ENCODE data around the gene GRK4. TPM values are rescaled to one million over a fixed set of nuclear protein-coding genes. Genes with fewer than 3 reads are reported as not detected.

Gene GRK4
- total and polyA plus RNA-seq, 2 of the 4 experiments (the other 2 are of a cell fraction), result 1.6 to 2.2 TPM

DNA sequence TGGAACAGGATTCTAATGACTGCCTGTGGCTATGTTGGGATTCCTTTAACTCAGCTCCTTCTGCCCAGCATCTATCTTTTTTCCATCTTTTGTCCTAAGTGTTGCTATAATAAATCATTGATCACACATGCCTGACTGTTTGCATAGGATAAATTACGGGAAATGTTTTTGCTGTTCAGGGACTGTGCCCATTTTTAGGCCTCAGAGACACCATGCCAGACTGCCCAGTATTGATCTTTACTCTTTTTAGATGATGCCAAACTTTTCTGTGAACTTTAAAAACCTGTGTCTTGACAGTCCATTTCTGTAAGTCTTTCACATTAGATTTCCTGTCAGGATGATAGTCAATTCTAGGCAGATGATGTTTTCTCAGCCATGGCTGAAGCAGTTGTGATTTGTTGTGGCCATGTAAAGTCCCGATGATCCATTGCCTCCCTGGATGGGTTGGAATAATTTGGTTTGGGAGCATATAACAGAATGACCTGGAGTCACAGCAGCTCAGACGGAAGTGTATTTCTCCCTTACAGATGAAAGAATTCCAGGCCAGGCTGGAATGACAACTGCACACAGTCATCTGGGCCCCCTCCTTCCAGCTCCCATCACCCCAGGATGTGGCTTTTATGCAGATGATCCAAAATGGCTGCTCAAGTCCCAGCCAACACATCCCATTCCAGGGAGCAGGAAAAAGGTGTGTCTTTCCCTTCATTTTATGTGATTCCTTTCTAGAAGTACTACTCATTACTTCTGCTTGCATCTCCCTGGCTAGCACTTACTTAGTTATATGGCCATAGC is 107.5 kb downstream of the GRK4 start:
- Histone ChIP-seq H4K20me1 (ENCODE audit: insufficient read depth, low read length) (peaks cover 7% of the 10 kb centered on the region; the same call in 1 of the 2 replicates), H3K4me1 (ENCODE audit: control insufficient read depth, insufficient read depth, low read length) (0 out of 2 replicates have a peak, but pooled peaks cover under 1% of the 10 kb centered on the region), H3K79me1 (ENCODE audit: low read depth in 1 of 2, low read length in 2 of 2) (peaks cover 0 to 5% of the 10 kb centered on the region in 2 experiments; a peak in 2 of 4 replicates), H2BK15ac (ENCODE audit: low read depth, low read length) (no peak overlapping the region), H3K14ac (replicated peaks; ENCODE audit: low read depth, low read length) (0 out of 2 replicates have a peak overlapping the region, but pooled peaks have one; percentile 14), H2BK120ac (ENCODE audit: low read depth, low read length) (0 out of 2 replicates have a peak overlapping the region, but pooled peaks have one; percentile 26), H3K23ac (ENCODE audit: low read depth, low read length) (no peak overlapping the region), H4K5ac (ENCODE audit: low read depth, low read length) (no peak overlapping the region; the same call in 1 of the 2 replicates), H2AFZ (replicated peaks; ENCODE audit: low read length, poor library complexity) (peak overlapping the region; percentile 66), H4K8ac (ENCODE audit: low read depth in 2 of 2, low read length in 2 of 2) (peak overlapping the region in 1 of 2 experiments; percentile 22; a peak in 1 of 4 replicates), H3K9ac (ENCODE audit: low read depth, low read length) (no peak overlapping the region), H3K9me3 (ENCODE audit: control insufficient read depth, insufficient read depth, low read length) (no peaks in the 10 kb centered on the region), H3K27ac (ENCODE audit: insufficient read depth, low read length) (no peak overlapping the region), H2AK5ac (ENCODE audit: low read depth, low read length) (no peak overlapping the region), H2BK20ac (ENCODE audit: low read depth, low read length) (no peak overlapping the region), H3K4me2 (ENCODE audit: low read depth, low read length) (no peak overlapping the region), H3K4ac (ENCODE audit: low read depth, low read length) (peak overlapping the region; percentile 64; the same call in 1 of the 2 replicates), H2BK5ac (ENCODE audit: low read depth, low read length, poor library complexity, severe bottlenecking) (peak overlapping the region; percentile 44), H3K27me3 (ENCODE audit: control insufficient read depth, insufficient read depth, low read length) (peaks cover 7% of the 10 kb centered on the region), H3K4me3 (ENCODE audit: insufficient read depth, low read depth, low read length) (no peak overlapping the region), H2AK9ac (replicated peaks; ENCODE audit: low read depth, low read length, poor library complexity) (no peak overlapping the region), H3K56ac (ENCODE audit: extremely low read depth, insufficient read depth, low read length) (no peak overlapping the region), H4K91ac (ENCODE audit: insufficient read depth, low read depth, low read length) (no peak overlapping the region), H3K18ac (ENCODE audit: low read depth, low read length) (no peak overlapping the region), H3K9me1 (ENCODE audit: insufficient read depth, low read length) (peaks cover 4% of the 10 kb centered on the region; the same call in 1 of the 2 replicates), H3K36me3 (ENCODE audit: control insufficient read depth, insufficient read depth, low read length) (no peaks in the 10 kb centered on the region)
- ChIA-PET POLR2A (ENCODE audit: unreplicated experiment) (no interaction called here), CTCF (interaction anchor here (1.2 kb wide), 1 partner anchor 24 kb away, joined by 3 read pairs; no protein-coding TSS in a partner anchor)
- WGBS, 2 experiments (ENCODE audit: extremely low coverage in 2 of 2, insufficient read length in 1 of 2), result no CpG with 5 or more reads among the region's 3 CpGs
- DNase-seq, result peak; percentile 42
- in situ Hi-C loops (cut with MboI; ENCODE audit: low sequenced_read_pairs), result no loop called here
- dilution Hi-C loops (cut with HindIII; ENCODE audit: low sequenced_read_pairs, unreplicated experiment), result no loop called here
- BruUV-seq (replicated peaks), result no TSS peak
- intact Hi-C loops (cut with micrococcal nuclease), result no loop called here
- ATAC-seq (ENCODE audit: low read depth), result no peak
- TF ChIP-seq RAD21 (IDR thresholded peaks at IDR 0.05; ENCODE audit: low read length), result no peak
- TF ChIP-seq, protein P1, sequence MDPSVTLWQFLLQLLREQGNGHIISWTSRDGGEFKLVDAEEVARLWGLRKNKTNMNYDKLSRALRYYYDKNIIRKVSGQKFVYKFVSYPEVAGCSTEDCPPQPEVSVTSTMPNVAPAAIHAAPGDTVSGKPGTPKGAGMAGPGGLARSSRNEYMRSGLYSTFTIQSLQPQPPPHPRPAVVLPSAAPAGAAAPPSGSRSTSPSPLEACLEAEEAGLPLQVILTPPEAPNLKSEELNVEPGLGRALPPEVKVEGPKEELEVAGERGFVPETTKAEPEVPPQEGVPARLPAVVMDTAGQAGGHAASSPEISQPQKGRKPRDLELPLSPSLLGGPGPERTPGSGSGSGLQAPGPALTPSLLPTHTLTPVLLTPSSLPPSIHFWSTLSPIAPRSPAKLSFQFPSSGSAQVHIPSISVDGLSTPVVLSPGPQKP (IDR thresholded peaks at IDR 0.05; ENCODE audit: borderline replicate concordance, low read depth, low read length), result no peak
- no peak for TF ChIP-seq NFE2L2 (IDR thresholded peaks at IDR 0.05; ENCODE audit: low read depth, low read length)
- no peak for TF ChIP-seq MAFK (IDR thresholded peaks at IDR 0.05; ENCODE audit: low read depth, low read length)
- TF ChIP-seq MXI1 (IDR thresholded peaks at IDR 0.05; ENCODE audit: borderline replicate concordance, low read depth, low read length), result no peak
- TF ChIP-seq, protein P2, sequence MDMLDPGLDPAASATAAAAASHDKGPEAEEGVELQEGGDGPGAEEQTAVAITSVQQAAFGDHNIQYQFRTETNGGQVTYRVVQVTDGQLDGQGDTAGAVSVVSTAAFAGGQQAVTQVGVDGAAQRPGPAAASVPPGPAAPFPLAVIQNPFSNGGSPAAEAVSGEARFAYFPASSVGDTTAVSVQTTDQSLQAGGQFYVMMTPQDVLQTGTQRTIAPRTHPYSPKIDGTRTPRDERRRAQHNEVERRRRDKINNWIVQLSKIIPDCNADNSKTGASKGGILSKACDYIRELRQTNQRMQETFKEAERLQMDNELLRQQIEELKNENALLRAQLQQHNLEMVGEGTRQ (IDR thresholded peaks at IDR 0.05; ENCODE audit: low read depth, low read length), result no peak
- TF ChIP-seq FOS (IDR thresholded peaks at IDR 0.05; ENCODE audit: low read depth, low read length), result no peak
- no peak for TF ChIP-seq MAZ (IDR thresholded peaks at IDR 0.05; ENCODE audit: borderline replicate concordance, low read depth, low read length)
- TF ChIP-seq, protein P3, sequence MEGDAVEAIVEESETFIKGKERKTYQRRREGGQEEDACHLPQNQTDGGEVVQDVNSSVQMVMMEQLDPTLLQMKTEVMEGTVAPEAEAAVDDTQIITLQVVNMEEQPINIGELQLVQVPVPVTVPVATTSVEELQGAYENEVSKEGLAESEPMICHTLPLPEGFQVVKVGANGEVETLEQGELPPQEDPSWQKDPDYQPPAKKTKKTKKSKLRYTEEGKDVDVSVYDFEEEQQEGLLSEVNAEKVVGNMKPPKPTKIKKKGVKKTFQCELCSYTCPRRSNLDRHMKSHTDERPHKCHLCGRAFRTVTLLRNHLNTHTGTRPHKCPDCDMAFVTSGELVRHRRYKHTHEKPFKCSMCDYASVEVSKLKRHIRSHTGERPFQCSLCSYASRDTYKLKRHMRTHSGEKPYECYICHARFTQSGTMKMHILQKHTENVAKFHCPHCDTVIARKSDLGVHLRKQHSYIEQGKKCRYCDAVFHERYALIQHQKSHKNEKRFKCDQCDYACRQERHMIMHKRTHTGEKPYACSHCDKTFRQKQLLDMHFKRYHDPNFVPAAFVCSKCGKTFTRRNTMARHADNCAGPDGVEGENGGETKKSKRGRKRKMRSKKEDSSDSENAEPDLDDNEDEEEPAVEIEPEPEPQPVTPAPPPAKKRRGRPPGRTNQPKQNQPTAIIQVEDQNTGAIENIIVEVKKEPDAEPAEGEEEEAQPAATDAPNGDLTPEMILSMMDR (conservative IDR thresholded peaks at IDR 0.05; ENCODE audit: low read depth, low read length), result no peak
- no peak for TF ChIP-seq CHD1 (IDR thresholded peaks at IDR 0.05; ENCODE audit: low read depth, low read length)
- no peak for TF ChIP-seq RCOR1 (IDR thresholded peaks at IDR 0.05; ENCODE audit: insufficient replicate concordance, low read length)
- TF ChIP-seq RFX5 (IDR thresholded peaks at IDR 0.05; ENCODE audit: low read depth, low read length), result no peak
- TF ChIP-seq SMC3 (IDR thresholded peaks at IDR 0.05; ENCODE audit: low read depth, low read length), result no peak
- no peak for TF ChIP-seq POLR2A (IDR thresholded peaks at IDR 0.05; ENCODE audit: low read depth, low read length)
